A549 (cell line): ENCODE results near the gene KRT79.
"Not testable (repeated sequence)": the region's sequence is repeated elsewhere in the genome, so short reads cannot be mapped to it uniquely, and the experiment has no call there.

ENCODE experiments used
- CBX2 ChIP-seq: fragments of 200-600 bp; sonication (generic); IDR thresholded peaks from 2 replicates; pipeline ENCODE4 v1.6.1; 2016; ENCODE audit warnings: low read depth, mild to moderate bottlenecking, borderline replicate concordance
- CTCF ChIP-seq: fragments of >200 bp; sonication (Bioruptor Twin); formaldehyde crosslinking; IDR thresholded peaks from 3 replicates; pipeline ENCODE4 v1.5.1; 2016
- E2F6 ChIP-seq: IDR thresholded peaks from 2 replicates; pipeline ENCODE4 v1.6.1; 2012; ENCODE audit warnings: low read depth, borderline replicate concordance
- ELK1 ChIP-seq: fragments of 150-350 bp; IDR thresholded peaks from 2 replicates; pipeline ENCODE4 v1.6.1; 2014; ENCODE audit warnings: low read depth, mild to moderate bottlenecking, low read length
- EP300 ChIP-seq, 2 experiments: fragments of >200 bp; sonication (Bioruptor Twin); formaldehyde crosslinking; IDR thresholded peaks; 2 replicates in 1 of 2; 3 replicates in 1 of 2; pipeline ENCODE4 v1.6.1; 2016 to 2017
- ESRRA ChIP-seq: fragments of 150-350 bp; IDR thresholded peaks from 2 replicates; pipeline ENCODE4 v1.6.1; 2014; ENCODE audit warnings: mild to moderate bottlenecking, low read length, borderline replicate concordance
- HDAC2 ChIP-seq: fragments of 200-600 bp; sonication (generic); IDR thresholded peaks from 2 replicates; pipeline ENCODE4 v1.6.1; 2016
- JUN ChIP-seq, 2 experiments: fragments of >200 bp; sonication (Bioruptor Twin); formaldehyde crosslinking; IDR thresholded peaks; 2 replicates in 1 of 2; 3 replicates in 1 of 2; pipeline ENCODE4 v1.6.1; 2016 to 2017
- KDM5A ChIP-seq: fragments of 200-600 bp; sonication (generic); IDR thresholded peaks from 2 replicates; pipeline ENCODE4 v1.6.1; 2016; ENCODE audit warnings: antibody characterized with exemption, mild to moderate bottlenecking
- MAZ ChIP-seq: fragments of 150-350 bp; IDR thresholded peaks from 2 replicates; pipeline ENCODE4 v1.6.1; 2014; ENCODE audit warnings: antibody characterized with exemption, low read depth, low read length, borderline replicate concordance
- POLR2A ChIP-seq: IDR thresholded peaks from 2 replicates; pipeline ENCODE4 v1.6.1; 2012; ENCODE audit warnings: mild to moderate bottlenecking, low read length
- POLR2AphosphoS2 ChIP-seq: conservative IDR thresholded peaks from 2 replicates; pipeline ENCODE4 v1.6.1; 2012; ENCODE audit warnings: low read length, improper control_type of control experiment, inconsistent platforms
- RAD21 ChIP-seq, 2 experiments: fragments of >200 bp in 1 of 2; sonication (Bioruptor Twin) in 1 of 2; formaldehyde crosslinking in 1 of 2; IDR thresholded peaks in 1 of 2; conservative IDR thresholded peaks in 1 of 2; 2 replicates in 1 of 2; 3 replicates in 1 of 2; pipeline ENCODE4 v1.6.1; 2012 to 2018; ENCODE audit warnings: inconsistent platforms in 1 of 2
- REST ChIP-seq: fragments of 200-600 bp; sonication (generic); IDR thresholded peaks from 2 replicates; pipeline ENCODE4 v1.6.1; 2016; ENCODE audit warnings: antibody characterized with exemption, mild to moderate bottlenecking, moderate library complexity

GRCh38 chr12:52795332-52795674, 38.8 kb downstream of the KRT79 start:
- TF ChIP-seq CTCF; REST; EP300 (IDR thresholded peaks at IDR 0.05); ELK1; POLR2A; MAZ; POLR2AphosphoS2; JUN (IDR thresholded peaks at IDR 0.05); RAD21 (conservative IDR thresholded peaks at IDR 0.05 in 1 of 2, IDR thresholded peaks at IDR 0.05 in 1 of 2); ESRRA; CBX2; E2F6; KDM5A; HDAC2: not testable (repeated sequence)
